A673 (cell line): ENCODE data around the gene NVL. TPM values are rescaled to one million over a fixed set of nuclear protein-coding genes. Genes with fewer than 3 reads are reported as not detected.

Source experiments
- BruUV-seq: library from RNA; stranded (reverse); fragments of 400-500 nt; replicated peaks from 2 replicates; lab custom pipeline; 2021; lab: Mats Ljungman, UMichigan
- CTCF ChIA-PET: fragments of 300-600 bp; sonication (Branson Sonifier 250); formaldehyde crosslinking; loops from one replicate; lab custom pipeline; 2022; ENCODE audit warnings: antibody characterized with exemption; lab: Charles Lee
- POLR2A ChIA-PET: fragments of 300-600 bp; sonication (Branson Sonifier 250); formaldehyde crosslinking; loops from one replicate; lab custom pipeline; 2022; ENCODE audit warnings: antibody characterized with exemption; ENCODE audit not compliant: low non-redundant PET; lab: Charles Lee
- DNase-seq: peaks from one replicate; pipeline ENCODE4 v3.0.0-alpha.2; 2015; ENCODE audit warnings: low spot score
- H3K27ac ChIP-seq: fragments of 200-600 bp; sonication (generic); 2 replicates; pipeline ENCODE4 v1.5.1; 2016; ENCODE audit warnings: mixed run types, low read depth, mild to moderate bottlenecking, mixed read lengths, antibody characterized with exemption, low read length; ENCODE audit not compliant: poor library complexity, severe bottlenecking
- H3K27me3 ChIP-seq: fragments of 200-600 bp; sonication (generic); replicated peaks from 2 replicates; pipeline ENCODE4 v1.6.1; 2017; ENCODE audit warnings: mixed run types, low read depth, mild to moderate bottlenecking, mixed read lengths, antibody characterized with exemption, low read length; ENCODE audit not compliant: insufficient read depth, poor library complexity
- H3K36me3 ChIP-seq: fragments of 200-600 bp; sonication (generic); 2 replicates; pipeline ENCODE4 v1.6.1; 2016; ENCODE audit warnings: mixed run types, mild to moderate bottlenecking, mixed read lengths, antibody characterized with exemption, low read length; ENCODE audit not compliant: insufficient read depth, poor library complexity, severe bottlenecking
- H3K4me1 ChIP-seq: fragments of 200-600 bp; sonication (generic); 2 replicates; pipeline ENCODE4 v1.6.1; 2017; ENCODE audit warnings: mixed run types, mild to moderate bottlenecking, mixed read lengths, antibody characterized with exemption, low read length; ENCODE audit not compliant: insufficient read depth, poor library complexity, severe bottlenecking
- H3K4me3 ChIP-seq: fragments of 200-600 bp; sonication (generic); 2 replicates; pipeline ENCODE4 v1.5.1; 2016; ENCODE audit warnings: low read depth, mixed run types, mild to moderate bottlenecking, mixed read lengths, low read length; ENCODE audit not compliant: poor library complexity, severe bottlenecking
- H3K9me3 ChIP-seq: fragments of 200-600 bp; sonication (generic); 2 replicates; pipeline ENCODE4 v1.6.1; 2016; ENCODE audit warnings: mixed run types, low read depth, mild to moderate bottlenecking, mixed read lengths, antibody characterized with exemption, low read length; ENCODE audit not compliant: poor library complexity, severe bottlenecking
- CTCF ChIP-seq: fragments of 300-800, 200-600 bp; sonication (generic); conservative IDR thresholded peaks from 2 replicates; pipeline ENCODE4 v1.5.1; 2017; ENCODE audit warnings: low read depth, mild to moderate bottlenecking, antibody characterized with exemption, low read length, moderate library complexity, mixed read lengths
- EZH2 ChIP-seq: fragments of 200-600 bp; sonication (generic); IDR thresholded peaks from 2 replicates; pipeline ENCODE4 v1.6.1; 2017; ENCODE audit warnings: borderline replicate concordance, low read depth, mild to moderate bottlenecking, mixed read lengths, antibody characterized with exemption, low read length; ENCODE audit not compliant: poor library complexity, severe bottlenecking
- intact Hi-C: fragments of 100-400 bp; cut with micrococcal nuclease; formaldehyde crosslinking; loops from one replicate; pipeline ENCODE4 v1.10.0; 2022; ENCODE audit not compliant: unreplicated experiment
- total RNA-seq: library from RNA; stranded (reverse); gene quantifications from 2 replicates; pipeline ENCODE4 v1.2.3, GENCODE V29; 2021

NVL gene
- total RNA-seq, 1 experiment from 2014 or later = 54.8 TPM

GRCh38 chr1:224359207-224359606 is 29.2 kb upstream of the NVL start:
- H3K27ac ChIP-seq = no peak overlapping the region
- H3K36me3 ChIP-seq = peaks cover 6% of the 10 kb centered on the region
- intact Hi-C loops = no loop called here
- peaks cover 5% of the 10 kb centered on the region for H3K4me1 ChIP-seq
- no peaks in the 10 kb centered on the region for H3K9me3 ChIP-seq
- H3K4me3 ChIP-seq = no peak overlapping the region
- POLR2A ChIA-PET = interaction anchor here (0.5 kb wide), 1 partner anchor 25 kb away, joined by 3 read pairs; no protein-coding TSS in a partner anchor
- no peak for DNase-seq
- H3K27me3 ChIP-seq = no peaks in the 10 kb centered on the region
- TF ChIP-seq CTCF = no peak
- TF ChIP-seq EZH2 = no peak
- BruUV-seq = no TSS peak
- CTCF ChIA-PET = no interaction called here

GRCh38 chr1:224358237-224358636 is 28.3 kb upstream of the NVL start:
- ChIA-PET CTCF (no interaction called here), POLR2A (no interaction called here)
- intact Hi-C loops = no loop called here
- Histone ChIP-seq H3K27me3 (no peaks in the 10 kb centered on the region), H3K4me1 (peaks cover 5% of the 10 kb centered on the region), H3K4me3 (peak overlapping the region; percentile 90), H3K36me3 (peaks cover 6% of the 10 kb centered on the region), H3K9me3 (no peaks in the 10 kb centered on the region), H3K27ac (no peak overlapping the region)
- TF ChIP-seq EZH2 (no peak), CTCF (no peak)
- no TSS peak for BruUV-seq
- no peak for DNase-seq

DNA sequence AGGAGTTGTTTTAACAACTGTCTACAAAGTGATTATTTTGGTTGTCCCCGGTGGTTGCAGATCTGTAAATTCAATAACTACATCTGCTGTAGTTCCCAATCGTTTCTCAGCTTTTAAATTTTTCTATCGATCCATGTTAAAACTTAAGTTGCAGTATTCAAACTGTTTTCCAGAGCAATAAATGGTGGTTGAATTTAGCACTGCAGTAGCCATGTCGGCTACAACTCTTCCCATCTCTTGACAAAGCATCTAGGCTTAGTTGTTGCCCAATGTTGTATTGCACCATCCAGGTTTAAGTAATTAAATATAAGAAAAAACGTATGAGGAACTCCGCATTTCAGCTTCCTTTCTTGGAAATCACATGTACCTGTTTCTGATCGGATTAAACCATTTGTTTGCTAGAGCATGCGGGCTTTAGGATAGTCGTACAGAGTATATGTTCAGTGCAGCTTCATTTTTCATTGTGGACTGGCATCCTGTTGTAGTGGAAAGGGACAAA is 27.7 kb upstream of the NVL start:
- peak; percentile 37 for DNase-seq
- Histone ChIP-seq H3K36me3 (peaks cover 6% of the 10 kb centered on the region), H3K4me1 (peaks cover 5% of the 10 kb centered on the region), H3K4me3 (peak overlapping the region; percentile 90), H3K27ac (peak overlapping the region; percentile 78), H3K27me3 (no peaks in the 10 kb centered on the region), H3K9me3 (no peaks in the 10 kb centered on the region)
- BruUV-seq = no TSS peak
- ChIA-PET CTCF (no interaction called here), POLR2A (no interaction called here)
- no peak for TF ChIP-seq CTCF
- TF ChIP-seq EZH2 = no peak
- intact Hi-C loops = no loop called here
